IMR-90 (cell line): ENCODE results near the gene STX16. TPM values are rescaled to one million over a fixed set of nuclear protein-coding genes. Genes with fewer than 3 reads are reported as not detected.

ENCODE experiments used
- ATAC-seq: fragments of 200-7000 bp; cut with Tn5 transposase; 2 replicates; pipeline ENCODE4 v1.9.1; 2020; ENCODE audit warnings: low read depth, mild to moderate bottlenecking, moderate library complexity
- BruUV-seq: library from RNA; stranded (reverse); fragments of 400-500 nt; replicated peaks from 2 replicates; lab custom pipeline; 2021; lab: Mats Ljungman, UMichigan
- CTCF ChIA-PET: fragments of 300-600 bp; formaldehyde crosslinking; extraction: SDS; loops from one replicate; lab custom pipeline; 2021; ENCODE audit warnings: antibody characterized with exemption; lab: Yijun Ruan, JAX
- POLR2A ChIA-PET: fragments of 300-600 bp; sonication (Branson Sonifier 250); formaldehyde crosslinking; loops from one replicate; lab custom pipeline; 2022; ENCODE audit warnings: antibody characterized with exemption; ENCODE audit not compliant: unreplicated experiment; lab: Charles Lee
- DNase-seq: peaks from one replicate; pipeline ENCODE4 v3.0.0; 2013
- H2AFZ ChIP-seq: replicated peaks from 2 replicates; pipeline ENCODE3; 2013; ENCODE audit warnings: low read length, mild to moderate bottlenecking; ENCODE audit not compliant: poor library complexity
- H2AK5ac ChIP-seq: 2 replicates; pipeline ENCODE4 v1.6.1; 2013; ENCODE audit warnings: low read depth, low read length, inconsistent platforms
- H2AK9ac ChIP-seq: replicated peaks from 2 replicates; pipeline ENCODE3; 2013; ENCODE audit warnings: mild to moderate bottlenecking, low read depth, low read length, moderate library complexity; ENCODE audit not compliant: poor library complexity
- H2BK120ac ChIP-seq: 2 replicates; pipeline ENCODE4 v1.6.1; 2013; ENCODE audit warnings: low read depth, low read length, inconsistent platforms
- H2BK15ac ChIP-seq: 3 replicates; pipeline ENCODE4 v1.6.1; 2013; ENCODE audit warnings: low read depth, low read length, inconsistent platforms
- H2BK20ac ChIP-seq: 2 replicates; pipeline ENCODE4 v1.6.1; 2013; ENCODE audit warnings: low read depth, mild to moderate bottlenecking, inconsistent platforms, low read length, moderate library complexity
- H2BK5ac ChIP-seq: 2 replicates; pipeline ENCODE4 v1.6.1; 2013; ENCODE audit warnings: mild to moderate bottlenecking, low read depth, low read length, inconsistent platforms; ENCODE audit not compliant: poor library complexity, severe bottlenecking
- H3K14ac ChIP-seq: replicated peaks from 2 replicates; pipeline ENCODE4 v1.6.1; 2013; ENCODE audit warnings: low read depth, low read length, inconsistent platforms
- H3K18ac ChIP-seq: 2 replicates; pipeline ENCODE4 v1.6.1; 2013; ENCODE audit warnings: low read depth, low read length, control low read depth
- H3K23ac ChIP-seq: 2 replicates; pipeline ENCODE4 v1.6.1; 2013; ENCODE audit warnings: low read depth, low read length, inconsistent platforms
- H3K27ac ChIP-seq: 2 replicates; pipeline ENCODE4 v1.5.1; 2013; ENCODE audit warnings: mild to moderate bottlenecking, control low read depth, low read length; ENCODE audit not compliant: insufficient read depth
- H3K27me3 ChIP-seq: 2 replicates; pipeline ENCODE4 v1.6.1; 2013; ENCODE audit warnings: low read length; ENCODE audit not compliant: control insufficient read depth, insufficient read depth
- H3K36me3 ChIP-seq: 2 replicates; pipeline ENCODE4 v1.6.1; 2013; ENCODE audit warnings: low read length, mixed read lengths; ENCODE audit not compliant: control insufficient read depth, insufficient read depth
- H3K4ac ChIP-seq: 2 replicates; pipeline ENCODE4 v1.6.1; 2013; ENCODE audit warnings: low read depth, low read length, inconsistent platforms
- H3K4me1 ChIP-seq: 2 replicates; pipeline ENCODE4 v1.6.1; 2013; ENCODE audit warnings: low read length, mixed read lengths; ENCODE audit not compliant: control insufficient read depth, insufficient read depth
- H3K4me2 ChIP-seq: 2 replicates; pipeline ENCODE4 v1.6.1; 2013; ENCODE audit warnings: low read depth, mild to moderate bottlenecking, control low read depth, low read length, moderate library complexity
- H3K4me3 ChIP-seq: 2 replicates; pipeline ENCODE4 v1.5.1; 2013; ENCODE audit warnings: low read depth, mild to moderate bottlenecking, control low read depth, low read length, moderate library complexity; ENCODE audit not compliant: insufficient read depth
- H3K56ac ChIP-seq: 2 replicates; pipeline ENCODE4 v1.6.1; 2013; ENCODE audit warnings: low read length, inconsistent platforms; ENCODE audit not compliant: insufficient read depth; ENCODE audit errors: extremely low read depth
- H3K79me1 ChIP-seq, 2 experiments: 2 replicates each; pipeline ENCODE4 v1.6.1; 2013; ENCODE audit warnings: low read length in 2 of 2, inconsistent platforms in 1 of 2, low read depth in 1 of 2
- H3K9ac ChIP-seq: 2 replicates; pipeline ENCODE4 v1.6.1; 2013; ENCODE audit warnings: low read depth, low read length, control low read depth
- H3K9me1 ChIP-seq: 2 replicates; pipeline ENCODE4 v1.6.1; 2013; ENCODE audit warnings: low read length, inconsistent platforms; ENCODE audit not compliant: insufficient read depth
- H3K9me3 ChIP-seq: 2 replicates; pipeline ENCODE4 v1.6.1; 2013; ENCODE audit warnings: low read length; ENCODE audit not compliant: control insufficient read depth, insufficient read depth
- H4K20me1 ChIP-seq: 2 replicates; pipeline ENCODE4 v1.6.1; 2013; ENCODE audit warnings: low read length, inconsistent platforms; ENCODE audit not compliant: insufficient read depth
- H4K5ac ChIP-seq: 2 replicates; pipeline ENCODE4 v1.6.1; 2013; ENCODE audit warnings: mild to moderate bottlenecking, low read depth, low read length, control low read depth
- H4K8ac ChIP-seq, 2 experiments: 2 replicates each; pipeline ENCODE4 v1.6.1; 2013; ENCODE audit warnings: low read depth in 2 of 2, low read length in 2 of 2, control low read depth in 1 of 2, inconsistent platforms in 1 of 2
- H4K91ac ChIP-seq: 2 replicates; pipeline ENCODE4 v1.6.1; 2013; ENCODE audit warnings: low read depth, low read length, inconsistent platforms; ENCODE audit not compliant: insufficient read depth
- BHLHE40 ChIP-seq: fragments of 150-350 bp; IDR thresholded peaks from 2 replicates; pipeline ENCODE4 v1.6.1; 2016; ENCODE audit warnings: mild to moderate bottlenecking, low read depth, low read length
- CEBPB ChIP-seq: IDR thresholded peaks from 2 replicates; pipeline ENCODE4 v1.6.1; 2012; ENCODE audit warnings: low read depth, low read length, improper control_type of control experiment
- FOS ChIP-seq: fragments of 150-350 bp; IDR thresholded peaks from 2 replicates; pipeline ENCODE4 v1.6.1; 2016; ENCODE audit warnings: low read depth, low read length
- MAFK ChIP-seq: IDR thresholded peaks from 2 replicates; pipeline ENCODE4 v1.6.1; 2012; ENCODE audit warnings: low read depth, low read length, improper control_type of control experiment
- MAZ ChIP-seq: IDR thresholded peaks from 2 replicates; pipeline ENCODE4 v1.6.1; 2012; ENCODE audit warnings: low read depth, mild to moderate bottlenecking, low read length, improper control_type of control experiment, moderate library complexity, borderline replicate concordance
- MXI1 ChIP-seq: IDR thresholded peaks from 2 replicates; pipeline ENCODE4 v1.6.1; 2012; ENCODE audit warnings: low read depth, mild to moderate bottlenecking, low read length, moderate library complexity, borderline replicate concordance
- NFE2L2 ChIP-seq: fragments of 150-350 bp; IDR thresholded peaks from 2 replicates; pipeline ENCODE4 v1.6.1; 2016; ENCODE audit warnings: low read depth, mild to moderate bottlenecking, low read length
- POLR2A ChIP-seq: IDR thresholded peaks from 2 replicates; pipeline ENCODE4 v1.6.1; 2012; ENCODE audit warnings: mild to moderate bottlenecking, low read depth, low read length
- RAD21 ChIP-seq: IDR thresholded peaks from 2 replicates; pipeline ENCODE4 v1.6.1; 2012; ENCODE audit warnings: low read length, improper control_type of control experiment
- RCOR1 ChIP-seq: IDR thresholded peaks from 2 replicates; pipeline ENCODE4 v1.6.1; 2012; ENCODE audit warnings: mild to moderate bottlenecking, low read length, improper control_type of control experiment; ENCODE audit not compliant: insufficient replicate concordance
- RFX5 ChIP-seq: IDR thresholded peaks from 2 replicates; pipeline ENCODE4 v1.8.0; 2012; ENCODE audit warnings: low read depth, mild to moderate bottlenecking, low read length, moderate library complexity
- SMC3 ChIP-seq: fragments of 150-350 bp; IDR thresholded peaks from 2 replicates; pipeline ENCODE4 v1.6.1; 2016; ENCODE audit warnings: low read depth, mild to moderate bottlenecking, antibody characterized with exemption, low read length, moderate library complexity
- WGBS, 2 experiments: methylation state at CpG; one replicate each; pipeline versions ENCODE4 v1.1.5 to v1.1.7; 2013; ENCODE audit warnings: missing lambda C conversion rate in 2 of 2; ENCODE audit not compliant: insufficient read length in 1 of 2; ENCODE audit errors: extremely low coverage in 2 of 2; 5-methylcytosine and 5-hydroxymethylcytosine counted together
- dilution Hi-C: fragments of 300-500 bp; cut with HindIII; formaldehyde crosslinking; loops from one replicate; pipeline ENCODE4 v1.14.3; 2018; ENCODE audit warnings: low sequenced_read_pairs; ENCODE audit not compliant: unreplicated experiment
- in situ Hi-C: fragments of 300-500 bp; cut with MboI; formaldehyde crosslinking; loops from 3 replicates; pipeline ENCODE4 v1.14.3; 2019; ENCODE audit warnings: low sequenced_read_pairs, inconsistent platforms, mixed read lengths
- intact Hi-C: fragments of 100-400 bp; cut with micrococcal nuclease; formaldehyde crosslinking; loops from 2 replicates; pipeline ENCODE4 v1.10.0; 2022
- polyA plus RNA-seq, 3 experiments: library from polyadenylated mRNA; depleted of rRNA; stranded (reverse); fragments of >200 nt; gene quantifications; 2 replicates each; pipeline ENCODE4 v1.2.3, GENCODE V29; 2012; ENCODE audit warnings: low replicate concordance in 1 of 3
- total RNA-seq: library from RNA; depleted of rRNA; stranded (reverse); fragments of >200 nt; gene quantifications from 2 replicates; pipeline ENCODE4 v1.2.3, GENCODE V29; 2012
- TF ChIP-seq, protein P1 (sequence below): fragments of 150-350 bp; IDR thresholded peaks from 2 replicates; pipeline ENCODE4 v1.6.1; 2016; ENCODE audit warnings: low read depth, mild to moderate bottlenecking, low read length, moderate library complexity, borderline replicate concordance
- TF ChIP-seq, protein P2 (sequence below): fragments of 150-350 bp; IDR thresholded peaks from 2 replicates; pipeline ENCODE4 v1.6.1; 2017; ENCODE audit warnings: mild to moderate bottlenecking, antibody characterized with exemption, low read length, low read depth
- TF ChIP-seq, protein P3 (sequence below): conservative IDR thresholded peaks from 2 replicates; pipeline ENCODE4 v1.5.1; 2012; ENCODE audit warnings: mild to moderate bottlenecking, low read depth, low read length, improper control_type of control experiment

STX16 gene
- total and polyA plus RNA-seq, 2 of the 4 experiments (the other 2 are of a cell fraction): 26.9 to 58.2 TPM

DNA sequence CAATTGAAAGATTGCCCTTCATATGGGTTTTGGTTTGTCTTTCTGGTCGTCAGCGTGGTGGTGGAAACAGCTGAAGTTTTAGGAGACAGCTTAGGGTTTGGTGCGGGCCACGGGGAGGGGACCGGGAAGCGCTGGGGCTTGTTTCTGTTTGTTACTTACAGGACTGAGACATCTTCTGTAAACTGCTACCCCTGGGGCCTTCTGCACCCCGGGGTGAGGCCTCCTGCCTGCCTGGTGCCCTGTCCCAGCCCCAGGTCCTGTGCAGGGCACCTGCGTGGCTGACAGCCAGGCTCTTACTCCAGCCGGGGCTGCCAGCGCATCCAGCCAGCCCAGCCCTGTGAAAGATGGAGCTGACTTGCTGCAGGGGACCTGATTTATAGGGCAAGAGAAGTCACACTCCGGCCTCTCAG lies 64.3 kb downstream of the STX16 start:
- no peak for ATAC-seq
- Histone ChIP-seq H4K5ac (no peak overlapping the region), H3K56ac (no peak overlapping the region), H2BK5ac (no peak overlapping the region), H4K8ac (no peak overlapping the region), H2AFZ (no peak overlapping the region), H3K4ac (no peak overlapping the region), H3K4me3 (no peak overlapping the region), H3K4me2 (no peak overlapping the region), H4K91ac (no peak overlapping the region), H2BK20ac (no peak overlapping the region), H3K4me1 (no peaks in the 10 kb centered on the region), H3K14ac (no peak overlapping the region), H3K23ac (no peak overlapping the region), H2BK15ac (no peak overlapping the region), H3K9ac (no peak overlapping the region), H3K9me1 (no peaks in the 10 kb centered on the region), H3K27me3 (peaks cover 9% of the 10 kb centered on the region), H3K18ac (no peak overlapping the region), H3K9me3 (no peaks in the 10 kb centered on the region), H2AK5ac (no peak overlapping the region), H3K79me1 (no peaks in the 10 kb centered on the region), H2BK120ac (no peak overlapping the region), H3K36me3 (no peaks in the 10 kb centered on the region), H2AK9ac (no peak overlapping the region), H4K20me1 (no peaks in the 10 kb centered on the region), H3K27ac (no peak overlapping the region)
- dilution Hi-C loops (no loop called here), in situ Hi-C loops (no loop called here), intact Hi-C loops (no loop called here)
- no peak for DNase-seq
- TF ChIP-seq RFX5: no peak
- no peak for TF ChIP-seq SMC3
- no peak for TF ChIP-seq BHLHE40
- no peak for TF ChIP-seq MAFK
- TF ChIP-seq POLR2A: no peak
- TF ChIP-seq RAD21: no peak
- TF ChIP-seq MXI1: no peak
- TF ChIP-seq MAZ: no peak
- no peak for TF ChIP-seq RCOR1
- TF ChIP-seq, protein P1, sequence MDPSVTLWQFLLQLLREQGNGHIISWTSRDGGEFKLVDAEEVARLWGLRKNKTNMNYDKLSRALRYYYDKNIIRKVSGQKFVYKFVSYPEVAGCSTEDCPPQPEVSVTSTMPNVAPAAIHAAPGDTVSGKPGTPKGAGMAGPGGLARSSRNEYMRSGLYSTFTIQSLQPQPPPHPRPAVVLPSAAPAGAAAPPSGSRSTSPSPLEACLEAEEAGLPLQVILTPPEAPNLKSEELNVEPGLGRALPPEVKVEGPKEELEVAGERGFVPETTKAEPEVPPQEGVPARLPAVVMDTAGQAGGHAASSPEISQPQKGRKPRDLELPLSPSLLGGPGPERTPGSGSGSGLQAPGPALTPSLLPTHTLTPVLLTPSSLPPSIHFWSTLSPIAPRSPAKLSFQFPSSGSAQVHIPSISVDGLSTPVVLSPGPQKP: no peak
- TF ChIP-seq, protein P2, sequence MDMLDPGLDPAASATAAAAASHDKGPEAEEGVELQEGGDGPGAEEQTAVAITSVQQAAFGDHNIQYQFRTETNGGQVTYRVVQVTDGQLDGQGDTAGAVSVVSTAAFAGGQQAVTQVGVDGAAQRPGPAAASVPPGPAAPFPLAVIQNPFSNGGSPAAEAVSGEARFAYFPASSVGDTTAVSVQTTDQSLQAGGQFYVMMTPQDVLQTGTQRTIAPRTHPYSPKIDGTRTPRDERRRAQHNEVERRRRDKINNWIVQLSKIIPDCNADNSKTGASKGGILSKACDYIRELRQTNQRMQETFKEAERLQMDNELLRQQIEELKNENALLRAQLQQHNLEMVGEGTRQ: no peak
- TF ChIP-seq, protein P3, sequence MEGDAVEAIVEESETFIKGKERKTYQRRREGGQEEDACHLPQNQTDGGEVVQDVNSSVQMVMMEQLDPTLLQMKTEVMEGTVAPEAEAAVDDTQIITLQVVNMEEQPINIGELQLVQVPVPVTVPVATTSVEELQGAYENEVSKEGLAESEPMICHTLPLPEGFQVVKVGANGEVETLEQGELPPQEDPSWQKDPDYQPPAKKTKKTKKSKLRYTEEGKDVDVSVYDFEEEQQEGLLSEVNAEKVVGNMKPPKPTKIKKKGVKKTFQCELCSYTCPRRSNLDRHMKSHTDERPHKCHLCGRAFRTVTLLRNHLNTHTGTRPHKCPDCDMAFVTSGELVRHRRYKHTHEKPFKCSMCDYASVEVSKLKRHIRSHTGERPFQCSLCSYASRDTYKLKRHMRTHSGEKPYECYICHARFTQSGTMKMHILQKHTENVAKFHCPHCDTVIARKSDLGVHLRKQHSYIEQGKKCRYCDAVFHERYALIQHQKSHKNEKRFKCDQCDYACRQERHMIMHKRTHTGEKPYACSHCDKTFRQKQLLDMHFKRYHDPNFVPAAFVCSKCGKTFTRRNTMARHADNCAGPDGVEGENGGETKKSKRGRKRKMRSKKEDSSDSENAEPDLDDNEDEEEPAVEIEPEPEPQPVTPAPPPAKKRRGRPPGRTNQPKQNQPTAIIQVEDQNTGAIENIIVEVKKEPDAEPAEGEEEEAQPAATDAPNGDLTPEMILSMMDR: no peak
- no peak for TF ChIP-seq NFE2L2
- TF ChIP-seq CEBPB: no peak
- TF ChIP-seq FOS: no peak
- CTCF ChIA-PET: interaction anchor here (1.1 kb wide), 1 partner anchor 11 kb away, joined by 3 read pairs; no protein-coding TSS in a partner anchor
- no TSS peak for BruUV-seq
- 85% methylated on average over 6 of the region's 11 CpGs; no CpG with 5 or more reads in 1 of the 2 experiments for WGBS, 2 experiments
- POLR2A ChIA-PET: no interaction called here
